Activated naive CD4-positive, alpha-beta T cell treated with anti-CD3 and anti-CD28 coated beads, Interleukin-2, amount 50 U/mL, for 72 hours (primary cell): ENCODE results near the gene DOK3. TPM values are rescaled to one million over a fixed set of nuclear protein-coding genes. Genes with fewer than 3 reads are reported as not detected.

Experiments
- ATAC-seq, 2 donors: fragments of 150-1000 bp; cut with Tn5 transposase; 2 replicates each; pipeline ENCODE4 v1.10.0; 2021; ENCODE audit warnings: mild to moderate bottlenecking in 2 of 2, moderate library complexity in 2 of 2
- DNase-seq, 2 donors: peaks; one replicate each; pipeline ENCODE4 v3.0.0; 2021 to 2022; ENCODE audit warnings: low spot score in 2 of 2
- H3K27ac Mint-ChIP-seq, 2 donors: one replicate each; pipeline ENCODE4 v1.8.0; 2022; ENCODE audit warnings: mild to moderate bottlenecking in 2 of 2, mixed read lengths in 2 of 2
- H3K36me3 Mint-ChIP-seq, 2 donors: one replicate each; pipeline ENCODE4 v1.8.0; 2022; ENCODE audit warnings: mixed read lengths in 2 of 2
- H3K9me3 Mint-ChIP-seq, 2 donors: one replicate each; pipeline ENCODE4 v1.8.0; 2022; ENCODE audit warnings: mixed read lengths in 2 of 2
- total RNA-seq, 2 donors: library from RNA; stranded (reverse); gene quantifications; one replicate each; pipeline ENCODE4 v1.2.3, GENCODE V29; 2022

DOK3 gene, protein sequence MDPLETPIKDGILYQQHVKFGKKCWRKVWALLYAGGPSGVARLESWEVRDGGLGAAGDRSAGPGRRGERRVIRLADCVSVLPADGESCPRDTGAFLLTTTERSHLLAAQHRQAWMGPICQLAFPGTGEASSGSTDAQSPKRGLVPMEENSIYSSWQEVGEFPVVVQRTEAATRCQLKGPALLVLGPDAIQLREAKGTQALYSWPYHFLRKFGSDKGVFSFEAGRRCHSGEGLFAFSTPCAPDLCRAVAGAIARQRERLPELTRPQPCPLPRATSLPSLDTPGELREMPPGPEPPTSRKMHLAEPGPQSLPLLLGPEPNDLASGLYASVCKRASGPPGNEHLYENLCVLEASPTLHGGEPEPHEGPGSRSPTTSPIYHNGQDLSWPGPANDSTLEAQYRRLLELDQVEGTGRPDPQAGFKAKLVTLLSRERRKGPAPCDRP
- 10 to 100 TPM in 1 of 2 donors, 1 to 10 TPM in 1; 1.8 to 14.9 TPM for total RNA-seq

DNA sequence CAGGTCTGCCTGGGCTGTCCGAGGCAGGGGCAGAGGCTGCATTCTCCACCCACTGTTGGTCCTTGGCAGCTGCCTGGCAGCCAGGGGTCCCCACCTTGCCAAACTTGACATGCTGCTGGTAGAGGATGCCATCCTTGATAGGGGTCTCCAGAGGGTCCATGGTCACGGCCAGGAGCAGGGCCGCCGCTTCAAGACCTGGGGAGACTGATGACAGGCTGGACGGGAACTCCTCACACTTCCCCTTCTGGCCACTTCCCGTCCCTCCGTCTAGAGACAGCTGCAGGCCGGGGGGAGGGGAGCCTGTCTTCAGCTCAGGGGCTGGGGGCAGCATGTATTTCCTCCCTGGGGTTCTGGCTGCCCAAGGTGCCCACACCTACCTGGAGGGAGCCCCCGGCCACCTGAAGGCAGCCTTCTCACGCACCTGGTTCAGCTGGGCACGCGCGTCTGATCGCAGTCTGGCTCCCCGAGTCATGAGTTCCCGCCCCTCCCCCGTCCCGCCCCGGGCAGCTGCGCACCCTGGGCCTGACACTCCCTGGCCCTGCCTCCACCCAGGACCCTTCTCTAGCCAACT, at the start of gene DOK3:
Gene DOK3 (minus strand): TSS at position 446 of the 571 bp plus-strand sequence. CDS start 286 bp downstream, at position 160.
- DNase-seq, result no peak
- Mint-ChIP-seq H3K27ac (peak within 1 kb of the TSS; percentile 60 to 75), H3K36me3 (peaks cover 5 to 22% of the 10 kb centered on the region in 2 donors), H3K9me3 (no peaks in the 10 kb centered on the region)
- peak; percentile 22 to 26 for ATAC-seq

DNA sequence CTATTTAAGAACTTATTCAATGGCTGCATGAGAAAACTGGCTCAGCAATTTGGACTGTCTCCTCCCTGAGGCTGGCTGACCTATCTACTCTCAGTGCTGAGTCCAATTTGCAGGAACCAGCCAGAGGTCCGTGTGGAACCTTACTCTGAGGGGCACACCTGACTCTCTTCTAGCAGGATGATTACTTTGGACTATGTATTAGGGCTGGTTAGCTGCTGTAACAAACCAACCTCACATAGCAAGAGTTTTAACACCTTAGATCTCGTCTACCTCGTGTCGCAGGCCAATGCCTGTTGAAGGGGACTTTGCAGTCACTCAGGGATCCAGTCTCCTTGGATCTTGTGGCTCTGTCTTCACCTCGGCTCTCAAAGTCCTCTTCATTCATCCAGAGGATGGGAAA, 48.2 kb upstream of the DOK3 start:
- DNase-seq (no peak), ATAC-seq (no peak)
- H3K27ac Mint-ChIP-seq, result no peak overlapping the region
- H3K36me3 Mint-ChIP-seq, result peaks cover 6 to 14% of the 10 kb centered on the region in 2 donors
- H3K9me3 Mint-ChIP-seq, result no peaks in the 10 kb centered on the region

DNA sequence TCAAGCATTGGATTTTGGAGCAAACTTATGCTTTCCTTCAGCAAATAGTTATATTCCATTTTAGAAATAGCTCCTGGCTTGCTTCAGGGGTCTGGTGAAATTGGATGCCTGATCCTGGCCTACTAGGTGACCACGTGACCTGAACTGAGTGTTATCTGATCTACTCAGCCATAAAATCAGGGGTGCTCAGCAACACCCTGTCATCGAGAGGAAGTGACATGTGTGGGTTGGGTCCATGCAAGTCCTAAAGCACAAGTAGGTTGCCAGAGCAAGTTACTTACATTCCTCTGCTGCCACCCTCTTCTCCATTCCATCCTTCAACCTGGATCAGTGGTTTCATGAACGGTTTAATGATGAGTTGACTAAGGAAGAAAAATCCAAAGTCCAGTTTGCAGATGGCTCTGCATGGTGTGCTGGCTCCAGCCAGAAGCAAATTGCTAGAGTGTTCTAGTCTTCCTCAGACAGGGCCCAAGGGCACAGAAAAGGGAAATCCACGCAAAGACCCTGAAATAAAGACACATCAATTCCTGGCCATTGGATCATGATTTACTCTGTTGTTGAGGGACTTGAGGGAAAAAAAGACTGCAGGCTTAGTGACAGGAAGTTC, 47.5 kb upstream of the DOK3 start:
- no peak for ATAC-seq
- no peak for DNase-seq
- peaks cover 8 to 18% of the 10 kb centered on the region in 2 donors for H3K36me3 Mint-ChIP-seq
- H3K27ac Mint-ChIP-seq, result no peak overlapping the region
- no peaks in the 10 kb centered on the region for H3K9me3 Mint-ChIP-seq

DNA sequence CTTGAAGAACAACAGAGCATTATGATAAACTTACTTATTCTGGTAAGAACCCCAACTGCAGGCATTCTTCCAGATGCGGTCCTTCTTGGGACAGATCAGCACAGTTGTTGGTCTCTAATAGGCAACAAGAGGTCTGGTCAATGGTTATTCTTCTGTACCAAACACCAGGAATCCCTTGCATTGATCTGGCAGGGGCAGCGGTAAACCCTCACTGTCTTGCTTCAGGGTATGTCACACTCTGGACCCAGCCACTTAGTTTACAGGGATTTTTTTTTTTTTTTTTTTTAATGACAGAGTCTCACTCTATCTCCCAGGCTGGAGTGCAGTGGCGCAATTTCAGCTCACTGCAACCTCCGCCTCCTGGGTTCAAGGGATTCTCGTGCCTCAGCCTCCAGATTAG, 46.0 kb upstream of the DOK3 start:
- Mint-ChIP-seq H3K36me3 (peaks cover 12 to 18% of the 10 kb centered on the region in 2 donors), H3K27ac (no peak overlapping the region), H3K9me3 (no peaks in the 10 kb centered on the region)
- DNase-seq (no peak), ATAC-seq (no peak)

DNA sequence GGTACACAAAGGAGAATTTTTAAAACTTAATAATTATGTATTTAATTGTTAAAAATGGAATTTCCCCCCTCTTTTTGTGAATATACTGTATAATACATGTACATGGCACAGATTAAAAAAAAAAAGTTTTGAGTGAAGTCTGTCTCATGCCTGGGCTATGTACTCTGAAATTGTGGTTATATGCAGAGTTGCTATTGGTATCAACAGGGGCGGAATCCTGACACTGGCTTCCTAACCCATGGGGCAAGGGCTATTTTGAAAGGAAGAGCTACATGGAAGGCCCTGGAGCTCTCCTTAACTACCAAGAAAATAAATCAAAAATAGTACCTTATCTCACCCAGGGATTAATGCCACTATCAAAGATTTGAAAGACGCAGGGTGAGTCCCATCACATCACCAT, 45.6 kb upstream of the DOK3 start:
- Mint-ChIP-seq H3K27ac (peak overlapping the region in 1 of 2 donors; percentile 88), H3K9me3 (no peaks in the 10 kb centered on the region), H3K36me3 (peaks cover 12 to 18% of the 10 kb centered on the region in 2 donors)
- ATAC-seq, result no peak
- no peak for DNase-seq

DNA sequence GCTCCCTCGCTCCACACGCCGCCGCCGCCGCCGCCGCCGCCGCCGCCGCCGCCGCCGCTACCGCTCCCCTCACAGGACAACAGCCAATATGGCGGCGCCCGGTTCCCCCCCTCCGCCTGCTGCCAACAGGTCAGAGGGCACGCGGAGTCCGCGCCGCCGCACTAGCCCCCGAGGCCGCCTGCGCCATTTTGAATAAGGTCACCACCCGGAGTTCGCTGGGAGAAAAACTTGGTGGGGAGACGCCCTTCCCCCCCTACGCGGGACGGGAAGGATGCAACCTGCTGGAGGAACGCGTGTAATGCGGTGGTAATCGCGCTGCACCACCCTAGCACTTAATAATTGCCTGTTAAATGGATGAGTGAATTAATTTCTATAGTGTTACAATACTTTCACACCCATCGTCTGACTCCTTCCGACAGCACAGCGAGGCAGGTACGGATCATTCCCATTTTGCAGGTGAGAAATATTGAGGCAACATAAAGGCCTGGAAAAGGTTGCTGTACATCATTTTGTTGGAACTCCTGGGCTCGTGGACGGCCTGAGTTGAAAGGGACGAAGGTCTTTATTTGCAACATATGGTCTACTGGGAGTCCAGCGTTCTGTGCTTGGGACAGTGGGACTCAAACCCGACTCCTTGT, 45.0 kb upstream of the DOK3 start, which contains the start of gene FAM193B:
Gene FAM193B (minus strand): TSS at position 90 of the 638 bp plus-strand sequence. CDS start 105 bp downstream, outside the sequence.
- DNase-seq (peak; percentile 94 to 99), ATAC-seq (peak; percentile 98 to 99)
- H3K27ac Mint-ChIP-seq, result peak within 1 kb of the TSS; percentile 85 to 88
- H3K9me3 Mint-ChIP-seq, result no peaks in the 10 kb centered on the region
- H3K36me3 Mint-ChIP-seq, result peaks cover 12 to 18% of the 10 kb centered on the region in 2 donors

DNA sequence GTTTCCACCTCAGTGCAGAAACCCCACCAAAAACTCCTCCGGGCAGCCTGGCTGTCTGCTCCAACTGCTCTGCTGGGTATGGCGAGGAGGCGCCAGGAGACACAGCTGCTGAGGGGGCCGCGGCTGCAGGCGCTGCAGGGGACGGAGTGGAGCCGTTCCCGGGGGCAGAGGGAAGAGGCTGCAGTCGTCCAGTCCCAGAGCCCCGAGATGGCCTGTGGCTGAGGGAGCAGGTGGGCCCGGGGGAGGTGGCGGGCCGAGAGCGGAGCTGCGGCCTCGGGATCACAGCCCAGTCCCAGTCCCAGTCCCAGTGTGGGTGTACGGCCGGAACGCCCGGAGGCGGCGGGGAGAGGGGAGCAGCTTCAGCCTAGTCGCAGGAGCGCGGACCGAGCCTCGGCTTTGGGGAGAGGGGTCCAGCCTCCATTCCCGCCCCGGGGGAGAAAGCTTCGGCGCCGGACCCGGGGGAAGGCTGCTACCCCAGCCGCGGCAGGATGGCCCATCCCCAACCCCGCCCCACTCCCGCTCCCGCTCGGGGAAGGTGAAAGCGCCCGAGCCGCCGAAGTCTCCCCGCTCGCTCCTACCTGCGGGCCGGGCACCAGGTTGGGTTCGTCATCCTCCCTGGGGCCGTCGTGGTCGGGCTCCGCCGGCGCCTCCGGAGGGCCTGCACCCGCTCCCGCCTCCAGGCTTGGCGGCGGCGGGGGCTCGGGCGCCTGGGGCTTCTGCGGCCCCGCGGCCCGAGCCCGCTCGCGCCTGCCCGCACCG, 44.2 kb upstream of the DOK3 start:
- peak; percentile 48 to 65 for DNase-seq
- peak overlapping the region in 1 of 2 donors; percentile 88 for H3K27ac Mint-ChIP-seq
- H3K36me3 Mint-ChIP-seq, result peaks cover 12 to 18% of the 10 kb centered on the region in 2 donors
- H3K9me3 Mint-ChIP-seq, result no peaks in the 10 kb centered on the region
- ATAC-seq, result peak; percentile 50 to 55

DNA sequence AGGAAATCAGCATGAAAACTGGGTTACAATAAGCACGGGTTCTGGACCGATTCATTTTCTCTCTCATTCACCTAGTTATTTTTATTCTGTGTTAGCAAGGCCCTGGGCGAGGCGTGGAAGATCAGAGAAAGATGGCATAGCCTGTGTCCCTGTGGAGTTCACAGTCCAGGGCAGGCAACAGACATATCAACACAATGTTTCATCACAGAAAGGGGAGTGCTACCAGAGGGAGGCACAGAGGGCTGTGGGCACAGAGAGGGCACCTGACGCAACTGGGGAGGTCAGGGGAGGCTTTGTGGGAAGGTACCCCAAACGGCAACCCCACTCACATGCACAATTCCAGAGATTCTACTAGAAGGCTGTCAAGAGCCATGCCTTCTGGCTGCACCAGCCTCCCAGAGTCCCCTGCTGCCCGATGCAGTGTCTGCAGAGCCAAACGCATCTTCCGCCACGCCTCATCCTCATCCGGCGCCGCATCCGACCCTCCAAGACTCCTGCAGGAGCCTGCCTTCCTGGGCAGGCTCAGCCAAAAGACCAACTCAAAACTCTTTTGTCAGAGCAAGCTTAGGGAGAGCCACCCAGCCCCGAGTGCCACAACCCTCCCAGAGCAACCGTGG, 43.3 kb upstream of the DOK3 start:
- no peak for ATAC-seq
- no peak for DNase-seq
- peaks cover 12 to 18% of the 10 kb centered on the region in 2 donors for H3K36me3 Mint-ChIP-seq
- peak overlapping the region in 1 of 2 donors; percentile 74 for H3K27ac Mint-ChIP-seq
- H3K9me3 Mint-ChIP-seq, result no peaks in the 10 kb centered on the region

DNA sequence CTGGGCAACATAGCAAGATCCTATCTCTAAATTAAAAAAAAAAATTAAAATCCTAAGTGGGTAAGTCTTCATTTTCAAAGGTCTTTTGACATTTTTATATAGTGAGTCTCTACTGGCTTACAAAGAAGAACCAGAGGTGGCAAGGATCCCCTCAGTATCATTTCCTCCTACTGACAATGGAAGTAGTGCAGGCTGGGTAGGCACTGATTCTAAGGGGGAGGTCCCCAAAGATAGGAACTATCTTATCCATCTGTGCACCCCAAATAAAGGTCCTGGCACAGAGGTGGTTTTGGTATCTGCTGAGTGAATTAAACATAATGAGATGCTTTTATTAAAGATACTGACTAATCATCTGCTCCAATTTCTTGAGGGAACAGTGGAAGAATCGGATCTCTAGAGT, 40.5 kb upstream of the DOK3 start:
- peaks cover 16 to 18% of the 10 kb centered on the region in 2 donors for H3K36me3 Mint-ChIP-seq
- no peaks in the 10 kb centered on the region for H3K9me3 Mint-ChIP-seq
- DNase-seq (no peak), ATAC-seq (no peak)
- H3K27ac Mint-ChIP-seq, result no peak overlapping the region

DNA sequence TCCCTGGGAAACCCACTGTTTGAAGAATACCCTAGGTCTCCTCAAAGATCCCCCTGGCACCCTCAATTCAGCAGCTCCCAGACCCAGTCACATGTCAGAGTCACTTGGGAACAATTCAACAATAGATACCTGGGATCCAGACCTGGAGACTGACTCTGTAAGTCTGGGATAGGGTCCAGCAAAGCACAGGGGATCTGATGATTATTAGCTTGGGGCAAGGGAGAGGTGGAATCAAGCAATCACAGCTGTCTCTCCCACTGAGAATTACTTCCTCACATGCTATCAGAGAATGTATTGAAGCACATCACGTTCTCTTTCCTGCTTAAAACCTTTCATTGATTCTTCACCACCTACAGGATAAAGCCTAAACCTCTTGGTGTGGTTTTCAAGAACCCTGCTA, 38.9 kb upstream of the DOK3 start:
- Mint-ChIP-seq H3K9me3 (no peaks in the 10 kb centered on the region), H3K27ac (no peak overlapping the region), H3K36me3 (peaks cover 10 to 11% of the 10 kb centered on the region in 2 donors)
- ATAC-seq (no peak), DNase-seq (no peak)

DNA sequence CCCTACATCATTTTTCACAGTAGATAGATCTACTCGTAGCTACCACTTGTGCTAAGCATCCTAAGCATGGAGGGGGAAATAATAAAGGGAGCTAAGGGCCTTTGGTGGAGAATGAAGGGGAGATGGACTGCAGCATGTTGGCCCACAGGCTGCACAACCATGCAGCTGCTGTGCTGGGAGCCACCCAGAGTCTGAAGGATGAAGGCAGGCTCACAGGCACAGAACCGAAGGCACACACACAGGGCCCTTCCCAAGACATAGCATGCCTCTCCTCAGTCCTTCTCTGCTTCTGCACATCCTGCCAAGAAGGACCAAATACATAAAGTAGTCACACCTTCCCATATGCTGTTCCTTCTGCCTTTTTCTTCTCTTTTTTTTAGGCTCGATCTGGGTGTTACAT, 38.1 kb upstream of the DOK3 start:
- no peak for ATAC-seq
- Mint-ChIP-seq H3K36me3 (peaks cover 3 to 10% of the 10 kb centered on the region in 2 donors), H3K27ac (no peak overlapping the region), H3K9me3 (no peaks in the 10 kb centered on the region)
- no peak for DNase-seq

DNA sequence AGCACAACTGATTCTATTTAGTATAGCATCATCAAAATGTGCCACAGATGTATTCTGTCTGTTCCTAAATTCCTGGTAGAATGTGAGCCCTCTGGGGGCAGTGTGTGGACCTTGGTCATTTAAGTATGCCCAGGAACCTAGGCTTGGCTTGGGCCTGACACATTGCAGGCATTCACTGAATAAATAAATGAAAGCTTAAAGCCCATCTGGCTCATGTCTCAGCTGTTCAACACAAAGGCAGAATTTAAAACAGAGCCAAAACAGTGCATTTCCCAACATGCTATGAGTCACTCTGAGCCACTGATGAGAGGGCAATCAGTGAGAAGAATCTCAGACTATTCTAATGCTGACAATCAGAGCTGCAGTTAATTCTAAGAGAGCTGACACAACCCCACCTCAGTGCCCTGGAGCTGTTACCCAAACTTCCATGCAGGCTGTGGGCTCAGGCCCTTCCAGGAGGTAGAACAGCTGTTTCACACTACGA, 36.7 kb upstream of the DOK3 start:
- DNase-seq (no peak), ATAC-seq (peak in 1 of 2 donors; percentile 67)
- peak overlapping the region; percentile 20 to 50 for H3K27ac Mint-ChIP-seq
- H3K36me3 Mint-ChIP-seq, result peaks cover 0 to 4% of the 10 kb centered on the region in 2 donors
- H3K9me3 Mint-ChIP-seq, result no peaks in the 10 kb centered on the region

DNA sequence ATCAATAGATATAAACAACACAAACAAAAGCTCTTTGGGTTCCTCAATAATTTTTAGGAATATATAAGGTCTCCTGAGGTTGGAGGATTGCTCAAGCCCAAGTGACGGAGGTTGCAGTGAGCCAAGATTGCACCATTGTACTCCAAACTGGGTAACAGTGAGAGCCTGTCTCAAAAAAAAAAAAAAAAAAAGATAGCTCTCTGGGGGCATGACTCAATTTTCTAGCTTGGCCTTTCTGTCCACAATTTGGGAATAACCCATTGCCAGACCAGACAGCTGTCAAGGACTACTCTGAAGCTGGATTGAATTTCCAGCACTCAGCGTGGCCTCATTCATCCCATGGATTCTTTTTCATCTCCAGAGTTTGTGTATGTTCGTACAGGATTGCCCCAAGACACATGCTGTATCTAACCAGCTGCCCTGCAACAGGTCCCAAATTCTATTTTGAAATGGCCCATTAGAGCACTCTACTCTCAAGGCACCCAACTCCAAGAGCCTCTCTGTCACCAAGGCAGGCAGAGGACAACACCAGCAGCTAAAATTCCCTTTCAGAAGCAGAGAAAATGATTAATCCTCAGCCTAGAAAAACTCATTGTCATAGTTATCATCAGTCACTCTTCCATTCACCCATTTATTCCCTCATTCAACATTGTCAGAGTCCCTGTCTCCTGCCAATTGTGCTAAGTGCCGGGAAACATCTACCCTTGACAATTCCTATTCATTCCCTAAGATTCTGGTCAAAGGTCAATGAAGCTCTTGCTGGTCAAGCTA, 36.0 kb upstream of the DOK3 start:
- H3K27ac Mint-ChIP-seq, result peak overlapping the region; percentile 20 to 63
- H3K9me3 Mint-ChIP-seq, result no peaks in the 10 kb centered on the region
- no peak for DNase-seq
- peaks cover 0 to 4% of the 10 kb centered on the region in 2 donors for H3K36me3 Mint-ChIP-seq
- no peak for ATAC-seq

DNA sequence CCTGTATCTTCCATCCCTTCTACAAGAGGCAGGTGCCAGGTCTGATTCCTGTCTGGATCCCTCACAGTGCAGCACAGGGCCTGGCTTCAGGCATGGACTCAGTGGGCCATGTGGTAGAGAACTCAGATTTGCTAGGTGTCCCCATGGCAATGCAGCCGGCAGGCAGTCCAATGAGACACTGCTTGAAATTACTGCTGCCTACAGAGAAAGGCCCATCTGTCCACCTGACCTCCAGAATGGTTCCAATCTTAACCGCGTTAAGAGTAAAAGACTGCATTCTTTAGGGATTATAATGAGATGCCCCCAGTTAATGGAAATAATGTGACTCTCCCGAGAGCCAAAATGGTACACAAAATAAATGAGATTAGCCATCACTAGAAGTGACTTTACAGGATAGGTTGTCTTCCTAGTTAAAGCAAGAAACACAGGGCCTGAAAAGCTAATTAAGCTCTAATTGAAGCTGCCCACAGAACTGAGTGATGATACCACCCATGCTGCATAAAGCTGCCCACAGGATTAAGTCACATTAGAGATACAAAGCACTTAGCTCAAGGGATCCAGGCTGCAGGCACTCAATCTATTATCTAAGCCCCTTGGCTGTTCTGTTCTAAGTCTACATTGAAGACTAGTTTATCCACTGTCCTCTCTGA, 33.3 kb upstream of the DOK3 start:
- no peaks in the 10 kb centered on the region for H3K9me3 Mint-ChIP-seq
- ATAC-seq, result no peak
- H3K36me3 Mint-ChIP-seq, result peaks cover 0 to 4% of the 10 kb centered on the region in 2 donors
- H3K27ac Mint-ChIP-seq, result no peak overlapping the region
- DNase-seq, result no peak
